ENCODE measurements around the gene GET4. TPM values are rescaled to one million over a fixed set of nuclear protein-coding genes. Genes with fewer than 3 reads are reported as not detected.

GET4 gene
- total RNA-seq, 1 experiment from 2014 or later = 44.8 TPM

GRCh38 chr7:837001-837400, 39.4 kb upstream of the GET4 start:
- Histone ChIP-seq H4K20me1 (ENCODE audit: insufficient read depth) (no peaks in the 10 kb centered on the region), H3K79me2 (ENCODE audit: insufficient read depth, low read length) (peaks cover 84% of the 10 kb centered on the region), H3K9me3 (ENCODE audit: control insufficient read depth in 1 of 2, insufficient read depth in 1 of 2, low read depth in 1 of 2, low read length in 2 of 2) (no peaks in the 10 kb centered on the region), H3K9ac (ENCODE audit: low read length) (no peak overlapping the region), H3K36me3 (ENCODE audit: control insufficient read depth in 1 of 2, insufficient read depth in 2 of 2, low read length in 2 of 2) (peaks cover 5 to 22% of the 10 kb centered on the region in 2 experiments; a peak in 2 of 4 replicates), H2AFZ (ENCODE audit: low read depth, low read length, poor library complexity, severe bottlenecking) (no peak overlapping the region), H3K27ac (ENCODE audit: low read depth, low read length) (no peak overlapping the region; the same call in 1 of the 2 replicates), H3K4me2 (ENCODE audit: low read length) (no peak overlapping the region), H3K4me3 (replicated peaks in 1 of 2; ENCODE audit: low read depth in 1 of 2, low read length in 2 of 2) (no peak overlapping the region), H3K4me1 (ENCODE audit: control insufficient read depth in 1 of 2, insufficient read depth in 2 of 2, low read length in 2 of 2) (peaks cover 19 to 46% of the 10 kb centered on the region in 2 experiments), H3K27me3 (ENCODE audit: insufficient read depth, low read length) (no peaks in the 10 kb centered on the region), H3K9me2 (ENCODE audit: insufficient read depth) (no peaks in the 10 kb centered on the region)
- no TSS peak for BruUV-seq (replicated peaks)
- RAD21 ChIA-PET (ENCODE audit: low non-redundant PET in 1 of 2, low total read pairs in 2 of 2, uncharacterized antibody in 2 of 2, unreplicated experiment in 2 of 2) = no interaction called here
- no peak for TF ChIP-seq FOSL1 (IDR thresholded peaks at IDR 0.05; ENCODE audit: low read depth)
- TF ChIP-seq SRF (IDR thresholded peaks at IDR 0.05; ENCODE audit: low read depth) = no peak
- TF ChIP-seq EGR1 (IDR thresholded peaks at IDR 0.05; ENCODE audit: low read depth) = no peak
- TF ChIP-seq SIN3A (IDR thresholded peaks at IDR 0.05; ENCODE audit: low read depth) = no peak
- TF ChIP-seq ZFX (IDR thresholded peaks at IDR 0.05) = no peak
- intact Hi-C loops (cut with micrococcal nuclease) = loop anchor here (2.0 kb wide), 1 partner anchor 50 kb away; no protein-coding TSS in a partner anchor
- POLR2A ChIA-PET = no interaction called here
- CTCF ChIA-PET = interaction anchor here (1.0 to 1.6 kb wide), 5 partner anchors 8 to 36 kb away, joined by 3 to 9 read pairs (median 4); no protein-coding TSS in a partner anchor
- ATAC-seq (no peak), DNase-seq (ENCODE audit: low read depth, low spot score) (no peak)

DNA sequence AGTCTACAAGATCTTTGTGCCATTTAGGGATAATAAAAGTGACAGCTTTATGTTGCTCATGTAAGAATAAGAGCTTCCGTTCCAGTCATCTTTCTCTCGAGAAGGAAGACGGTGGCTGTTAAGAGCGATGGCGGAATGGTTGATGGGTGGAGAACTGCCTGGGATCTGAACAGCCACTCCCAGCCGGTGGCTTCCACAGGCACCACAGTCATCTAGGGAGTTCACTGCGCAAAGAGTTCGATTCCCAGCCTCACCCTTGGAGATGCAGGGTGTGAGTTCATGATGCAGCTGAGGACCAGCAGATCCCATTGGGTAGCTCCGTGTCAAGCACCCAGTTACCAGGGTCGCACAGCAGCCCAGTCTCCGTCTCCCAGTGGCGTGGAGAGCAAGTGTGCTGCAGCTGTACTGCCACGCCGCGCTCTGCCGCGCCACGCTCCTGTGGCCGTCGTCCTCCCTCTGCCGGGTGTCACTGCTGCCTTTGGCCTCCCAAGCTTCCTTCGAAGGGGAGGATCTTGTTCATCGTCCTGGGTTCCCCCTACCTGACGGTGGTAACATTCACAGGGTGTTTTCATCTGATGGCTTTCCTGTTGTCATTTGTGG, 36.3 kb upstream of the GET4 start:
- Histone ChIP-seq H3K36me3 (ENCODE audit: control insufficient read depth in 1 of 2, insufficient read depth in 2 of 2, low read length in 2 of 2) (peaks cover 21 to 41% of the 10 kb centered on the region in 2 experiments; a peak in 3 of 4 replicates), H2AFZ (ENCODE audit: low read depth, low read length, poor library complexity, severe bottlenecking) (no peak overlapping the region), H3K4me3 (replicated peaks in 1 of 2; ENCODE audit: low read depth in 1 of 2, low read length in 2 of 2) (no peak overlapping the region), H3K4me2 (ENCODE audit: low read length) (no peak overlapping the region), H3K79me2 (ENCODE audit: insufficient read depth, low read length) (peaks cover 77% of the 10 kb centered on the region), H3K9me2 (ENCODE audit: insufficient read depth) (no peaks in the 10 kb centered on the region), H3K4me1 (ENCODE audit: control insufficient read depth in 1 of 2, insufficient read depth in 2 of 2, low read length in 2 of 2) (peaks cover 0 to 17% of the 10 kb centered on the region in 2 experiments; a peak in 2 of 4 replicates), H3K27me3 (ENCODE audit: insufficient read depth, low read length) (no peaks in the 10 kb centered on the region), H3K9me3 (ENCODE audit: control insufficient read depth in 1 of 2, insufficient read depth in 1 of 2, low read depth in 1 of 2, low read length in 2 of 2) (no peaks in the 10 kb centered on the region), H3K9ac (ENCODE audit: low read length) (no peak overlapping the region), H4K20me1 (ENCODE audit: insufficient read depth) (no peaks in the 10 kb centered on the region), H3K27ac (ENCODE audit: low read depth, low read length) (no peak overlapping the region)
- no TSS peak for BruUV-seq (replicated peaks)
- RAD21 ChIA-PET (ENCODE audit: low non-redundant PET in 1 of 2, low total read pairs in 2 of 2, uncharacterized antibody in 2 of 2, unreplicated experiment in 2 of 2) = no interaction called here
- CTCF ChIA-PET = no interaction called here
- POLR2A ChIA-PET = no interaction called here
- no peak for DNase-seq (ENCODE audit: low read depth, low spot score)
- ATAC-seq = no peak
- intact Hi-C loops (cut with micrococcal nuclease) = no loop called here
- TF ChIP-seq ZFX (IDR thresholded peaks at IDR 0.05) (no peak), SRF (IDR thresholded peaks at IDR 0.05; ENCODE audit: low read depth) (no peak), CTCF (IDR thresholded peaks at IDR 0.05 in 2 of 3, conservative IDR thresholded peaks at IDR 0.05 in 1 of 3; ENCODE audit: borderline replicate concordance in 1 of 3, insufficient read depth in 1 of 3, low read depth in 2 of 3, low read length in 2 of 3) (no peak), FOSL1 (IDR thresholded peaks at IDR 0.05; ENCODE audit: low read depth) (no peak), SP1 (IDR thresholded peaks at IDR 0.05; ENCODE audit: low read depth) (no peak), TCF7L2 (IDR thresholded peaks at IDR 0.05; ENCODE audit: borderline replicate concordance, extremely low read depth, insufficient read depth, insufficient read length) (no peak), ELF1 (IDR thresholded peaks at IDR 0.05; ENCODE audit: borderline replicate concordance, low read depth) (no peak), YY1 (IDR thresholded peaks at IDR 0.05; ENCODE audit: extremely low read depth, insufficient replicate concordance, low read depth, low read length) (no peak), POLR2AphosphoS5 (IDR thresholded peaks at IDR 0.05; ENCODE audit: low read depth, low read length) (no peak), SIN3A (IDR thresholded peaks at IDR 0.05; ENCODE audit: low read depth) (no peak), JUND (IDR thresholded peaks at IDR 0.05) (no peak), ATF3 (IDR thresholded peaks at IDR 0.05) (no peak), ZNF274 (IDR thresholded peaks at IDR 0.05; ENCODE audit: low read depth, low read length) (no peak), EGR1 (IDR thresholded peaks at IDR 0.05; ENCODE audit: low read depth) (no peak)
- TF ChIP-seq, protein P1, sequence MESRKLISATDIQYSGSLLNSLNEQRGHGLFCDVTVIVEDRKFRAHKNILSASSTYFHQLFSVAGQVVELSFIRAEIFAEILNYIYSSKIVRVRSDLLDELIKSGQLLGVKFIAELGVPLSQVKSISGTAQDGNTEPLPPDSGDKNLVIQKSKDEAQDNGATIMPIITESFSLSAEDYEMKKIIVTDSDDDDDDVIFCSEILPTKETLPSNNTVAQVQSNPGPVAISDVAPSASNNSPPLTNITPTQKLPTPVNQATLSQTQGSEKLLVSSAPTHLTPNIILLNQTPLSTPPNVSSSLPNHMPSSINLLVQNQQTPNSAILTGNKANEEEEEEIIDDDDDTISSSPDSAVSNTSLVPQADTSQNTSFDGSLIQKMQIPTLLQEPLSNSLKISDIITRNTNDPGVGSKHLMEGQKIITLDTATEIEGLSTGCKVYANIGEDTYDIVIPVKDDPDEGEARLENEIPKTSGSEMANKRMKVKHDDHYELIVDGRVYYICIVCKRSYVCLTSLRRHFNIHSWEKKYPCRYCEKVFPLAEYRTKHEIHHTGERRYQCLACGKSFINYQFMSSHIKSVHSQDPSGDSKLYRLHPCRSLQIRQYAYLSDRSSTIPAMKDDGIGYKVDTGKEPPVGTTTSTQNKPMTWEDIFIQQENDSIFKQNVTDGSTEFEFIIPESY (IDR thresholded peaks at IDR 0.05; ENCODE audit: extremely low read depth, insufficient replicate concordance, low read length) = no peak
